Bronchial epithelial cell (primary cell): ENCODE measurements around the gene MYBPHL. TPM values are rescaled to one million over a fixed set of nuclear protein-coding genes. Genes with fewer than 3 reads are reported as not detected.

Experiments used
- DNase-seq: peaks from one replicate; pipeline ENCODE4 v3.0.0-alpha.2; 2010; ENCODE audit warnings: low read depth
- FAIRE-seq: peaks from 2 replicates; lab custom pipeline; 2011; peaks lifted over from hg19 to GRCh38; lab: Jason Lieb, UNC
- H3K27me3 ChIP-seq: 2 replicates; pipeline ENCODE4 v1.5.1; 2011; ENCODE audit warnings: low read length; ENCODE audit not compliant: control insufficient read depth, insufficient read depth
- H3K36me3 ChIP-seq: 2 replicates; pipeline ENCODE4 v1.5.1; 2011; ENCODE audit warnings: low read length; ENCODE audit not compliant: control insufficient read depth, insufficient read depth
- H3K4me3 ChIP-seq: 2 replicates; pipeline ENCODE4 v1.5.1; 2011; ENCODE audit warnings: mild to moderate bottlenecking, low read depth, low read length, control low read depth
- CTCF ChIP-seq: IDR thresholded peaks from 2 replicates; pipeline ENCODE4 v1.5.1; 2011; ENCODE audit warnings: mild to moderate bottlenecking, moderate library complexity, low read length, control low read depth, inconsistent platforms; ENCODE audit not compliant: insufficient read depth, severe bottlenecking
- total RNA-seq: library from RNA; depleted of rRNA; stranded (reverse); fragments of >200 nt; gene quantifications from 2 replicates; pipeline ENCODE4 v1.2.1, GENCODE V29; 2014

The MYBPHL gene
- total RNA-seq, 1 donor from 2014 or later = 0.26 TPM

GRCh38 chr1:109243221-109243620 is 63.6 kb downstream of the MYBPHL start:
- Histone ChIP-seq H3K36me3 (no peaks in the 10 kb centered on the region), H3K27me3 (no peaks in the 10 kb centered on the region), H3K4me3 (no peak overlapping the region)
- FAIRE-seq = no peak
- no peak for DNase-seq
- no peak for TF ChIP-seq CTCF

- Histone ChIP-seq H3K27me3 (no peaks in the 10 kb centered on the region), H3K36me3 (peaks cover 7% of the 10 kb centered on the region), H3K4me3 (no peak overlapping the region)
- DNase-seq (no peak), FAIRE-seq (no peak)
- TF ChIP-seq CTCF = no peak
Measured at GRCh38 chr1:109242387-109242786, 64.4 kb downstream of the MYBPHL start.

Other genes with a start within 250 kb of the MYBPHL start
- gene TAF13, start 231.0 kb downstream of the MYBPHL start, total RNA-seq = 96.9 and 157 TPM in 2 replicates
- 52.7 and 56.3 TPM in 2 replicates for gene TMEM167B, start 216.2 kb downstream of the MYBPHL start, total RNA-seq
- gene ELAPOR1, start 192.9 kb downstream of the MYBPHL start, total RNA-seq = under 0.01 TPM in 1 of 2 replicates, not detected in the other
- gene SARS1, start 93.1 kb downstream of the MYBPHL start, total RNA-seq = 521 and 572 TPM in 2 replicates
- gene CELSR2, start 57.5 kb downstream of the MYBPHL start, total RNA-seq = 9.2 and 30.6 TPM in 2 replicates
- 1.1 and 1.8 TPM in 2 replicates for gene PSRC1, start 23.9 kb downstream of the MYBPHL start, total RNA-seq
- gene SORT1, start 90.9 kb upstream of the MYBPHL start, total RNA-seq = 7.9 and 31.1 TPM in 2 replicates
- gene PSMA5, start 119.4 kb upstream of the MYBPHL start, total RNA-seq = 31.0 and 42.9 TPM in 2 replicates
- gene SYPL2, start 159.5 kb upstream of the MYBPHL start, total RNA-seq = not detected in 2 replicates
- 0.64 and 1.3 TPM in 2 replicates for gene ATXN7L2, start 176.9 kb upstream of the MYBPHL start, total RNA-seq
- gene CYB561D1, start 187.1 kb upstream of the MYBPHL start, total RNA-seq = 5.0 and 8.1 TPM in 2 replicates
- 0.13 and 0.26 TPM in 2 replicates for gene AMIGO1, start 202.7 kb upstream of the MYBPHL start, total RNA-seq
- gene GPR61, start 232.9 kb upstream of the MYBPHL start, total RNA-seq = not detected in 2 replicates
- 18.7 and 21.6 TPM in 2 replicates for gene GNAI3, start 241.6 kb upstream of the MYBPHL start, total RNA-seq